ENCODE results near the gene PA2G4.

- TF ChIP-seq, protein P1, sequence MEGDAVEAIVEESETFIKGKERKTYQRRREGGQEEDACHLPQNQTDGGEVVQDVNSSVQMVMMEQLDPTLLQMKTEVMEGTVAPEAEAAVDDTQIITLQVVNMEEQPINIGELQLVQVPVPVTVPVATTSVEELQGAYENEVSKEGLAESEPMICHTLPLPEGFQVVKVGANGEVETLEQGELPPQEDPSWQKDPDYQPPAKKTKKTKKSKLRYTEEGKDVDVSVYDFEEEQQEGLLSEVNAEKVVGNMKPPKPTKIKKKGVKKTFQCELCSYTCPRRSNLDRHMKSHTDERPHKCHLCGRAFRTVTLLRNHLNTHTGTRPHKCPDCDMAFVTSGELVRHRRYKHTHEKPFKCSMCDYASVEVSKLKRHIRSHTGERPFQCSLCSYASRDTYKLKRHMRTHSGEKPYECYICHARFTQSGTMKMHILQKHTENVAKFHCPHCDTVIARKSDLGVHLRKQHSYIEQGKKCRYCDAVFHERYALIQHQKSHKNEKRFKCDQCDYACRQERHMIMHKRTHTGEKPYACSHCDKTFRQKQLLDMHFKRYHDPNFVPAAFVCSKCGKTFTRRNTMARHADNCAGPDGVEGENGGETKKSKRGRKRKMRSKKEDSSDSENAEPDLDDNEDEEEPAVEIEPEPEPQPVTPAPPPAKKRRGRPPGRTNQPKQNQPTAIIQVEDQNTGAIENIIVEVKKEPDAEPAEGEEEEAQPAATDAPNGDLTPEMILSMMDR (IDR thresholded peaks at IDR 0.05) = no peak
- TF ChIP-seq POLR2A (IDR thresholded peaks at IDR 0.05; ENCODE audit: low read length) (no peak), CHD2 (IDR thresholded peaks at IDR 0.05; ENCODE audit: low read length, partially characterized antibody) (no peak), NFE2L2 (conservative IDR thresholded peaks at IDR 0.05; ENCODE audit: low read length) (no peak), HDAC2 (IDR thresholded peaks at IDR 0.05) (no peak), EP300 (IDR thresholded peaks at IDR 0.05) (no peak)
These were observed 58.3 kb downstream of the PA2G4 start for GRCh38 chr12:56162468-56163290.
